ENCODE measurements around the gene TIGD1.

TIGD1 gene

GRCh38 chr2:232550354-232551249 is at the start of gene TIGD1, which contains the start of gene EIF4E2:
Gene TIGD1, minus strand, starts transcription at chr2:232550557. Its CDS starts 675 bp downstream, at chr2:232549882.
Gene EIF4E2, plus strand, starts transcription at chr2:232550689. Its CDS starts 36 bp downstream, at chr2:232550725.
- H3K4me3 ChIP-seq (ENCODE audit: low read depth, low read length) = peak within 1 kb of the TSS; percentile 92
- peak; percentile 44 for TF ChIP-seq CTCF (conservative IDR thresholded peaks at IDR 0.05; ENCODE audit: low read depth, low read length)
- peak; percentile 93 for DNase-seq (ENCODE audit: low read depth)

GRCh38 chr2:232598293-232598692 is 47.9 kb upstream of the TIGD1 start:
- no peak for DNase-seq (ENCODE audit: low read depth)

GRCh38 chr2:232597362-232598079 is 47.2 kb upstream of the TIGD1 start:
- no peak overlapping the region for H3K4me3 ChIP-seq (ENCODE audit: low read depth, low read length)
- no peak for DNase-seq (ENCODE audit: low read depth)
- TF ChIP-seq CTCF (conservative IDR thresholded peaks at IDR 0.05; ENCODE audit: low read depth, low read length) = no peak

More at GRCh38 chr2:232598293-232598692, 47.9 kb upstream of the TIGD1 start:
- H3K4me3 ChIP-seq (ENCODE audit: low read depth, low read length) = no peak overlapping the region
- TF ChIP-seq CTCF (conservative IDR thresholded peaks at IDR 0.05; ENCODE audit: low read depth, low read length) = no peak

- no peak for TF ChIP-seq CTCF (conservative IDR thresholded peaks at IDR 0.05; ENCODE audit: low read depth, low read length)
- no peak for DNase-seq (ENCODE audit: low read depth)
- H3K4me3 ChIP-seq (ENCODE audit: low read depth, low read length) = no peak overlapping the region
Measured at GRCh38 chr2:232593982-232594381, 43.6 kb upstream of the TIGD1 start.

GRCh38 chr2:232592772-232593395 is 42.5 kb upstream of the TIGD1 start:
- H3K4me3 ChIP-seq (ENCODE audit: low read depth, low read length) = no peak overlapping the region
- peak; percentile 82 for DNase-seq (ENCODE audit: low read depth)
- peak; percentile 17 for TF ChIP-seq CTCF (conservative IDR thresholded peaks at IDR 0.05; ENCODE audit: low read depth, low read length)

GRCh38 chr2:232588680-232589585 is 38.6 kb upstream of the TIGD1 start:
- TF ChIP-seq CTCF (conservative IDR thresholded peaks at IDR 0.05; ENCODE audit: low read depth, low read length) = no peak
- DNase-seq (ENCODE audit: low read depth) = peak; percentile 60
- H3K4me3 ChIP-seq (ENCODE audit: low read depth, low read length) = no peak overlapping the region
